Measurements from ENCODE around the gene NEURL2.

- TF ChIP-seq CTCF (IDR thresholded peaks at IDR 0.05; ENCODE audit: low read length) = no peak
- no peak for TF ChIP-seq EZH2 (optimal IDR thresholded peaks at IDR 0.05; ENCODE audit: low read depth, low read length)
These were observed 50.3 kb downstream of the NEURL2 start for GRCh38 chr20:45840700-45841198.
